ENCODE results near the gene DIAPH1.
A peak's percentile ranks its signal among the peaks of the same experiment; 100 is the strongest.
"Not testable (repeated sequence)": the region's sequence is repeated elsewhere in the genome, so short reads cannot be mapped to it uniquely, and the experiment has no call there.

The DIAPH1 gene

DNA sequence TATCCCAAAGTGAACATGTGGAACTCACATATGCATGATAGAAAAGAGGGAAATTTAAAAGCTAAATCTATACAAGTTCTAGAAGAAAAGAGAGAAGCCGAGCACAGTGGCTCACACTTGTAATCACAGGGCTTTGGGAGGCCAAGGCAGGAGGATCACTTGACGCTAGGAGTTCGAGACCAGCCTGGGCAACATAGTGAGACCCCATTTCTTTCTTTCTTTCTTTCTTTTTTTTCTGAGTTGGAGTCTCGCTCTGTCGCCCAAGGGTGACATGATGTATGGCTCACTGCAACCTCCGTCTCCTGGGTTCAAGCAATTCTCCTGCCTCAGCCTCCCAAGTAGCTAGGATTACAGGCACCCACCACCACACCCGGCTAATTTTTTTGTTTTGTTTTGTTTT lies 8.9 kb downstream of the DIAPH1 start:
- DNase-seq (ENCODE audit: low read depth): not testable (repeated sequence)

DNA sequence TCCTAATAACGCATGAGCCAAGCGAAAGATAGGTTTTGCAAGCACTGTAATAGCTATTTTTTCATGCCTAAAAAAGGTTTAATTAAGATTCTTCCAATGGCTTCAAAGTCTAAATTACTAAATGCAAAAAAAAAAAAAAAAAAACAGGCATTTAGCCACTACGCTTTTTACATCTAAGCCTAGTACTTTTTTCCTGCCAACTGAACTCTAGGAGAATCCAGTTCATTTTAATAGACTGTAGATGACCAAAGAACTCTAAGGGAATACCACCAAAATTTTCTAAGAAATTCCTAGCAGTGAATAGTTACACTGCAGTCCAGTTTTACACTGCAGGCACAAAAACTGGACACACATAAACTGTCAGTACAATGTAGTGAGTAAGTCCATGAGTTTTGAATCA lies 9.8 kb downstream of the DIAPH1 start:
- DNase-seq (ENCODE audit: low read depth): no peak

DNA sequence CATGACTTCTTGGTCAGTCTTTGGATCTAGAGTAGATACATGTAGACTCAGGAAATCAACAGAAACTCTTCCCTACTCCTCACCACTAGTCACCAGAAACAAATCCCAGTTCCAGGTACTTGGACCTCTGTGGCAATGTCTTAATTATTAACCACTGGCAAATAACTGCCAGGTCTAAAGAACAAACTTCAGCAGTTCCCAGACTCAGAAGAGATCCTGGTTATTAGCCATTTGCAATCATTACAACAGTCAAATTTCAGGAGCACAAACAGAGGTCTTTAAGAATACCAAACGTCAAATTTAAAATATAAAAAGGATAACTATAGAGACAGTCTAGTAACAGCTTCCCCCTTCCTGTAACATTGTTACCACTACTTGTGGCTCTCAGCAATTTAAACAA lies 10.2 kb downstream of the DIAPH1 start:
- no peak for DNase-seq (ENCODE audit: low read depth)

DNA sequence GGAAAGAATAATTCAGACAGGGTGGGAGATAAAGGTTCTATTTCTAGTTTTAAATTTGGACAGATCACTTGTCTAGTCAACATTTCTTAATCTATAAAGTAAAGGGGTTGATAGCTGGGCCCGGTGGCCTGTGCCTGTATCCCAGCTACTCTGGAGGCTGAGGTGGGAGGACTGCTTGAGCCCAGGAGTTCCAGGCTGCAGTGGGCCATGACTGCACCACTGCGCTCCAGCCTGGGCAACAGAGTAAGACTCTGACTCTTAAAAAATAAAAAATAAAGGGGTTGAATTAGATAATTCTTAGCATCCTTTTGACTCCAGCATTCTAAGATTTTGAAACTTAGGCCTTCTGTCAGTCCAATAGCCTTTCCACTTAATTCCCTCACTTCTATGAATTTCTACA lies 10.8 kb downstream of the DIAPH1 start:
- DNase-seq (ENCODE audit: low read depth): no peak

DNA sequence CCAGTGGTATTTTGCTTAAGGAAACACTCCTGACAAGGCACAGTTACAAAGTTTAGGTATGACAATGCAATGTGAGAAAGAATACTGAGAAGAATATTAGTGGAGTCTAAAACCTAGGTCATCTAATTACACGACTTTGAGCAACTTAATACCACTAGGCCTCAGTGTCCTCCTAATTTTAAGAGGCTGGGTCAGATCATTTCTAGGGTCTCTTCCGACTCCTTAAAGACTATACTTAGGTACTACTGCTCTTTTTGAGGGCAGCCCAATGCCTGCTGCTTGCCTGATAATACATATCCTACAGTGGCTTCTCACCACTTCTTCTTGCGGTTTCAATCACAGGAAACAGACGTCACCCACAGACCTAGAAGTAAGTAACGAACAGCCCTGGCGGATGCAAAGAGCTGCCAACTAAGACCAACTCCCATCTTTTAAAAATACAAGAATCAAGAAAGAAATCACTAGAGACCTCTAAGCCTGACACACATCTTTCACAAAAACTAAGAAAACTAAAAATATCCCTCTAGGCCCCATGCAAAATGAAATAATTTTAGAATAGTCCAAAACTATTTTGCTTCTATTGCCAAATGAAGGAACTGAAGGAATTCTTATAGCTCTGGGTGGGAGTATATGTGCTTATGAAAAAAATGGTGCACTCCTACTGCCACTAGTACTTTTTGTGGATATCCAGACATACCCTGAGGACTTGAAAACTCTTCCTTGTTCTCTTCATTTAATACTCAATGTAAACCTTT lies 13.1 kb downstream of the DIAPH1 start:
- DNase-seq (ENCODE audit: low read depth): no peak

DNA sequence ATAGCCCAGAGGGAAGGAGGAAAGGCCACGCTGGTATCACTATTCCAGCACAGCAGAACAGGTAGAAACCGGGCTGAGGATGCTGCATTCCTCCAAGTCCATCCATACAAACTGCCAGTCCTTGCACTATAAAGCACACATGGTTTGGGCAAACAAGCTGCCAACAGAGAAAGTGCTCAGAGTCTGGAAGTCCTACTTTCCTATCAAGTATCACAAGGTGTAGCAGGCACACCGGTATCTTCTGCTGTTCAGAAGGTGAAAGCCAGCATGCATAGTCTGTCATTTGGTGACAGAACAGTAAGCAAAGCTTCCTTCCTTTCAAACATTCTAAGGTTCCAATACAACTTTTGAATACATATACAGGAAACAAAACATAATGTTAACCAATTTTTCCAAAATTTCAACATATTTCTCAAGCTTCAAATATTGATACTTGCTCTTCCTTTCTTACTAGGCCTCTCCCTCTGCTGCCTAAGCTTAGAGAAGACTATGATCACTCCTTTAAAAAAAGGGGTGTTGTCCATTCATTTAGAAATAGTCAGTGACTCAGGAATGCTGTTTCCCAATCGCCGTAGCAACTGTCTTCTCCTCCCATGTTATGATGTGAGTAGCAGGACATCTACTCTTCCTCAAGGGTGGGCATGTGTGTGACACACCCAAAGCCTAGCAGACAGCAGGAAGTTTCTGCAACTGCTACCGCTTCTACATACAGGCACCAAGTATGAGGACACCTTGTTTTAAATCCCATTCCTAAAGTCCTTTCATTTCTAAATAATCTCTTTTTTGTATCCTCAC lies 14.7 kb downstream of the DIAPH1 start:
- DNase-seq (ENCODE audit: low read depth): peak; percentile 94

DNA sequence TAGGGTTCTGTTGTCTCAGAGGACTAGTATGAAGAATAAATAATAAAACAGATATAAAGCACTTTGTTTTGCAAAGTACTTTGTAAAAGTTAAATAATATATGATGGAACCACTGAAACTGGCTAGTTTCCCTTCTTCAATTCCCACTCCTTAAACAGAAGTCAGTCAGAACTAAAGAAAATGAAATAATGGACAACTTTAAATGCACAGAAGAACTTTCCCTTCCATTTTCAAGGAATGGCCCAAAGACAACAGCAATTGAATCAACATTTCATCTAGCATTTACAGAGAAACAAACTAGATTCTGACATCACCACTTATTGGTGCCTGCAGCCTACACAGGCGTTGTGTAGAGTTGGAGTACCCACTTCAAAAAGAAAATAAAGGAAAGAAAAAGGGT lies 16.2 kb downstream of the DIAPH1 start:
- no peak for DNase-seq (ENCODE audit: low read depth)

DNA sequence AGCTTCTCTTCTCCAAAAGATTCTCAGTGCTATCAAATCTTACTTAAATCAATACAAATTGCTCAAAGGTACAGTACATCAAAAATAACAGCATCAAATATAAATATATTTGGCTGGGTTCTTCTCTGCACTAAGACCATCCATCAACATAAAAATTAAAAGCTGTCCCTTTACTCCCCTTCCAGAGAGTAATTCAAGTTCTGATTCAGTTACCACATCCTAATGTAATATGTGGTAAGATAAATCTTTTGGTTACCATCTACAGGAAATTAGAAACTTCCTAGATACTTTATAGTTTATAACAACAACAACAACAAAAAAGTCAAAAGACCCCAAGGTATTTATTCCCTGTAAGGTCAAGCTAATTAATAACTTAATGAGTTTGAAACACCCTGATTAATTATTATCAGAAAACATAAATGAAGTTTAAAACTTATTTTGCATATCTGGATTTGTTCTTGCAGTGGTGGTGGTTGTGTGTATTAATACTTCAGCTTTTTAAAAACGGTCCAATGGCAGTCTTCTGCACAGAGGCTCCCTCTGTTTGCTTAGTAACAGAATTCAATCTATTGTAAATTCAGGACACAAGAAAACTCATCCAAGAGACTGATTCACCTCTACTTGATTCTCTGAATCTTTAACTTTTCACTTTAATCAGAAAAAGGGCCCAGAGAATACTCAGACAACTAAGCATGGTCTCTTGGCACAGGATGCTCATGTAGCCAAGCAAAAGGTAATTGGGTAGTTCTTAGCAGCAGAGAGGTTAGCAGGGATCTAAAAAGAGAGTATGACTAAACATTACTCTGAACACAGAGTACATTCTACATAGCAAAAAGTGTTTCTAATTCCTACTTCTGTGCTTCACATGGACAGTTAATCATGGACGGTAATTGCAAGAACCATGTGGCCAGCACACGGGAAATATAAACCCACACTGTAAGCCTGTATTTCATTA lies 20.1 kb downstream of the DIAPH1 start:
- peak; percentile 58 for DNase-seq (ENCODE audit: low read depth)

DNA sequence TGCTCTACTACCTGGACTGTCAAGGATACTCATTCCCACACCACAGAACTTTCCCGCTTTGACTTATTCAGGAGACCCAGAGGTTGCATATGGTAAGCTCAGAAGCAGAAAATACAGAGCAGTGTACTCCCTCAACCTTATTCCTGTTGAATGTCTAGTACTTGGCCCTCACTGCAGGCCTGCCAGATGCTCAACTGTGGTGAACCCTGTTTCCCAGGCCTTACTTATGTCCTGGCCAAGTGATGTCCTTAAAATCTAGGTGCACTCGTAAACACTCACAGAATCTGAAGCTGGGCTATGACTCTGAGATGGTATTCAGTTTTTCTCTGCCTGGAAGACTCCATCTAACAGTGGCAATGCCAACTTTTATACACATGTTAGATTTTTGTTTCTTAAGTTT lies 21.0 kb downstream of the DIAPH1 start:
- DNase-seq (ENCODE audit: low read depth): no peak

DNA sequence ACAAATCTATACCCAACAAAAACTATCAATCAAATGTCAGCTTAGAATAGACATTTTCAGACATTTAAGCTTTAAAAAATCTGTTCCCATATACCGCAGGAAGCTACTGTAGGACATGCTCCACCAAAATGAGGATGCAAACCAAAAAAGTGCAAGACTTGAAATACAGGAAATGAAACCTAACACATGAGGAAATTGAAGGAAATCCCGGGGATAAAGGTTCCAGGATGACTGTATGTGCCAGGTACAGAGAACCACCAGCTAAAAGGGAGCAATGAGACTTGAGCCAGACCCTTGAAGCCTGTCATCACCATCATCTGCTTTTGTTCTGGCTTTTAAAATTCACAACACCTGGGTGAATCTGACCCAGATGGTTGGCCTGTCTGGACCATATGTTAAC lies 21.4 kb downstream of the DIAPH1 start:
- DNase-seq (ENCODE audit: low read depth): peak; percentile 22

DNA sequence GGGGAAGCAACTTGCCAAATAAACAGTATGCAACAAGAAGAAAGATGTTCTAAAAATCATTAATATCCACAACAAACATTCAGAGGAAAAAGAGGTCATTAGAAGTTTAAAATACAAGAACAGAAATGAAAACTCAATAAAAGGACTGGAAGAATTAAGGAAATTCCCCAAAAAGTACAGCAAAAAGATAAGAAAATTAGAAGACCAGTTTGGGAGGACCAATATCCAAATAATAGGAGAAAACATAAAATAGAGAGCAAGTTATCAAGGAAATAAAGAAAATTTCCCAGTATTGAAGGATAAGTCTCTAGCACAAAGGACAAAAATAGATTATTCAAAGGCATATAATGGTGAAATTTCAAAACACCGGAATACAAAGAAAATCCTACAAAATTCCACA lies 21.9 kb downstream of the DIAPH1 start:
- no peak for DNase-seq (ENCODE audit: low read depth)

DNA sequence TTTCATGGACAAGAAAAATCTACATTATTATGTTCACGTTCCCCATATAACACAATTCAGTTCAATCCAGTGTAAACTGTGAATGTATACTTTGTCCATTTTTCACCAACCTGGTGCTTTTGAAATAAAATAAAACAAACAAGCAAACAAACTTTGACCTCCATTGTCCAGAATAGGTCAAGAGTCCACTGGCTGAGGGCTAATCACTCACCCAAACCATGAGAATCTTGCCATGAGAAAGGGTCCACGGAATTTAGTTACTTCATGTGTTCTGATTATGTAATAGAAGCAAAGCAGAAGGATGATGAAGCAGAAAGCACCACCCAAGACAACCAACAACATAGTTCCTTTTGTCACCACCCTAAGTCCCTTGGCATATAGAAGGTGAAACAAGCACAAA lies 28.7 kb downstream of the DIAPH1 start:
- DNase-seq (ENCODE audit: low read depth): no peak

DNA sequence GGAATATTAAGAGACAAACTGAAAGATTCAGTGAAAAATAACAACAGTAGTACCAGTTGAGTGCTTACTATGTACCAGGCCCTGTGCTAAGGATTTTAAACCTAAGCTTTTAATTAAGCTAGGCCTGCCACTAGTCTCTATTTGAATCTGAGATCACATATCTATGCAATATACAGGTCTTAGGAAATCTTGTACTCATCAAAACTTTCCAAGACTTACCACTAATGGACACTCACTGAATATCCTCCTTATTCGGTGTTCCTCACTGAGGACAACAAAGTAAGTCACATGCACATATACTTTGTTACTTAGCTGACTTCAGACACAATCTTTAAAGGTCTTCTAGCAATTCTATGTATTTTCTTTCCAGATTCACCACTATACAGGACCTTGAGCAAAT lies 32.6 kb downstream of the DIAPH1 start:
- no peak for DNase-seq (ENCODE audit: low read depth)

DNA sequence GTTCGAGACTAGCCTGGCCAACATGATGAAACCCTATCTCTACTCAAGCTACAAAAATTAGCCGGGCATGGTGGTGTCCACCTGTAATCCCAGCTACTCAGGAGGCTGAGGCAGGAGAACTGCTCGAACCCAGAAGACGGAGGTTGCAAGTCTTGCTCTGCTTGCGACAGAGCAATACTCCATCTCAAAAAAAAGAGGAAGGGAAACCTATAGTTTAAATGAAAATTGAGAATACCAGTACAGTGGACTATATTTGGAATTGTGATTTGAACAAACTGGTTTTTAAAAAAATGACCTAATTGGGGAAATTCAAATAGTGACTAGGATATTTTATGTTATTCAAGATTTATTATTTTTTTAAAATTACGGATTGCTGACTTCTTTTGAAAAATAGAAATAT lies 33.2 kb downstream of the DIAPH1 start:
- no peak for DNase-seq (ENCODE audit: low read depth)

DNA sequence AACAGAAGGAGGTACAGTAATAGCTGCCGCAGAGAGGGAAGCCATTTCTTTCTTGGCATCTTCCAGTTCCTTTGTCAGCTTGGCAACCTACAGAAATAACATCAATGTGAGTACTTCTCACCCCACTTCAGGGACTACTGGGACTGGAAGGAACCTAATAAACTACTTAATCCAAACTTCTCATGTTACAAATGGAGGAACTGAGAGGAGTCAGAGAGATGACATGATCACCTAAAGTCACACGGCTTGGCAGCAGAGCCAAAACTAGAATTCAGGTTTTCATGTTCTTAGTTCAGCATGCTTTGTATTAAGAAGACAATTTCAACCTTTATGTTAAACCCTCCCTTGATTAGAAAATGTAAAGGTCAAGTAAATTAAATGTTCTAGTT lies 44.7 kb downstream of the DIAPH1 start:
- DNase-seq (ENCODE audit: low read depth): no peak

DNA sequence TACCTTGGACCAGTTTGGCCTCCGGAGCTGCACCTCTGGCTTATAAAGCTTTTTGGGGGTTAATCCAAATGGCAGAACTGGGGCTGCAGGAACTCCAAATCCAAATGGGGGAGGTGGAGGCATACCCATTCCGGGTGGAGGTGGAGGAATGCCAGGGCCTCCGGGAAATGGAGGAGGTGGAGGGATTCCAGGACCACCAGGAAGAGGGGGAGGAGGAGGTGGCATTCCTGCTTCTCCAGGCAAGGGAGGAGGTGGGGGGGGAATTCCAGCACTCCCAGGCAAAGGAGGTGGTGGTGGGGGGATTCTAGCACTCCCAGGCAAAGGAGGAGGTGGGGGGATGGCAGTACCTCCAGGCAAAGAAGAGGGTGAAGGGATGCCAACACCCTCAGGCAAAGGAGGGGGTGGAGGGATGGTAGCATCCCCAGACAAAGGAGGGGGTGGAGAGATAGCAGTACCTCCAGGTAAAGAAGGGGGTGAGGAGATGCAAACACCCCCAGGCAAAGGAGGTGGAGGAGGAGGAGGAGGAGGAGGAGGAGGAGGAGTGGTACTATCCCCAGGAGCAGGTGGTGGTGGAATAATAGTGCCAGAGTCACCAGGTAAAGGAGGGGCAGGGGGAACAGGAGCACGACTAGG lies 45.2 kb downstream of the DIAPH1 start:
- no peak for DNase-seq (ENCODE audit: low read depth)

DNA sequence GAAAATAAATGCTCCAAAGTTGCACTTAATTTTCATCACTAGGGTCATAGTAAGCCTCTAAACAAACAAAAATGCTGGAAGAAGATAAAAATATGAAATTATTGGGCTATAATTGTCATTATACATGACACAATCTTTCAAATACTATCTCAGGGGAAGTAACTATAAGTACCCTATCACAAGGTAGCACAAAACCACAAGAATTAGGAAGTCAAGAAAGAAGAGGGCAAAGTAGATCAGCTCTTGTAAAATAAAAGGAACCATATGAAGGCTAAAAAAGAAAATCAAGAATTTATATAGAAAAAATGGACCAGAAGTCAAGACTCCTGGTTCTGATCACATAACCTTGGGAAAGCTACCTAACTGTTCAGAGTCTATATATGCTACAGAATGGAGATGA lies 48.1 kb downstream of the DIAPH1 start:
- DNase-seq (ENCODE audit: low read depth): no peak

DNA sequence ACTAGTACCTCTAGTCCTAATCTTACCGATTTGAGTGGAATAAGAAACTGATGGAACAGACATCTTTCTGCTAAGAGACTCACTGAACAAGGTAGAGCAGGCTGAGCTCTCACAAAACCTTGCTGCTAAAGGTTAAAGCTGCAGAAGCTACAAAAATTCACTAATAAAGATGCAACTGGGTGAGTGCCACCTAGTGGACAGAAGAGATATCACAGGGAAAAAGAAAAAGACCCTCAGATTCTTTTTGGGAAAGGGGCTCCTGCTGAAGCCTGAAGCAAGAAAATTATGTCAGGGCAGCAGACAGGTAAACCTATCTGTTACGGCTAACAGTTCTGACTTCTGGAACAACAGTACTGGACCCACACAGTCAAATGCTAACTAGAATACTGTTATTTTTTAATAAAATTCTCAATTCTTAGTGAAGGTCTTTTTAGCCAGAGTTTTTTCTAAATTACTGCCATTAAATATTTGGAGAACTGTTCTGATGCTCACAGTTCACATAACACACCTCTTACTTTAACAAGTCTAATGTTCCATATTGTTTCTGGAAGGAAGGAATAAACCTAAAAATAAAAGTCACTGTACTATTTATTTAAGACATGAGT lies 51.2 kb downstream of the DIAPH1 start:
- DNase-seq (ENCODE audit: low read depth): no peak

DNA sequence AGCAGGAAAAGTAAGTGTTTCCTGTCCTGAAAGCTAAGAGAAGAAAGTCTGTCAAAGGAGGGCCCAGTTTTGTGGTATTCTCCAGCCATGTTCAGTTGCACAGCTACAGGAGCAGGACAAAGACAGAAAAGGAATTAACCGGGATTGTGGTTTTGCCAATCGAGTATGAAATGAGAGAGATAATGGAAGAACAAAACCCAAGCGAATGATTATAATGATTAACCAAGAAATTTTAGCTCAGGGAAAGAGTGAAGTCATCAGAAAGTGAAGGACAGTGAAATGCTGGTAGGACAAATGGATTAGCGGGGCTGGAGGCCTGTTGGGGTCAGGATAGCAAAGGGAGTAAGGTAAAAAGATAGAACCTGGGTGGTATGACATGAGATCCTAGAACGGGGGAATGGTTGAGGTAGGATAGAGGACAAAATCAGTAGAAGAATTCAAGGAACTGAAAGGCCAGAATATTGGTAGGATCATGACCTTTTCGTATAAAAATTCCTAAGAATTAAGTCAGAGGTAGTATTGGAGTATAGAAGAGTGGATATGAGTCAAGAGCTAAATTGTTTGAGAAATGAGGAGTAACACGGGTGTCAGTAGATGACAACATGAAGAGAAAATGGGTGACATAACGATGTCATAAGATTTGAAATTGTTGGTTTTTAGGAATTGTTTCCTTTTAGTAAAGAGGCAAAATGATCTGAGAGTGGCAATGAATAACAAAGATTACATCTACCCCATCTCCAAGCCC lies 52.8 kb downstream of the DIAPH1 start:
- DNase-seq (ENCODE audit: low read depth): no peak

DNA sequence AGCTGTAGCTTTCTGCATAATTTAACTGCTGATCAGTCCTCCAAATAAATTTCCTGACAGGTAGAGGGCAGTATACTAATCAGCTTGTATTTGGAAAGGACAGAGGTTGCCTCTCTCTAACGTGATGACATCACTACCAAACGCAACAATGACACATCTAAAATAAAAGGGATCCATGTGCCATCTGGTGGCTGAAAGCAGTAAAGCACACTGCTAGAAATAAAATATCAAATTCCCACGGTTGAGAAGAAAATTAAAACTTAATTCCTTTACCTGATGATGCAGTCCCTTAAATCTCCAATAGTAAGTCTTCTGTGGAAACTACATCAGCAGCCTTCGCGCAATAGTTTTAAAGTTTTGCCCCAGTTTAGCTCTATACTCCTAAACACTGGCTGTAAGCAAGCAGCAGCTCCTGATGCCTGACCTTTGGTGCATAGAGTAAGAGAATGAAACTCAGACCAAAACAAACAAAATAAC lies 54.5 kb downstream of the DIAPH1 start:
- DNase-seq (ENCODE audit: low read depth): peak; percentile 97
